Raji (cell line): Measurements from ENCODE around the gene ZC3H7A.

Source experiments
- POLR2A ChIP-seq: IDR thresholded peaks from 2 replicates; pipeline ENCODE4 v1.6.1; 2011; ENCODE audit warnings: low read depth, low read length, control low read depth; ENCODE audit not compliant: insufficient read depth

Gene ZC3H7A

DNA sequence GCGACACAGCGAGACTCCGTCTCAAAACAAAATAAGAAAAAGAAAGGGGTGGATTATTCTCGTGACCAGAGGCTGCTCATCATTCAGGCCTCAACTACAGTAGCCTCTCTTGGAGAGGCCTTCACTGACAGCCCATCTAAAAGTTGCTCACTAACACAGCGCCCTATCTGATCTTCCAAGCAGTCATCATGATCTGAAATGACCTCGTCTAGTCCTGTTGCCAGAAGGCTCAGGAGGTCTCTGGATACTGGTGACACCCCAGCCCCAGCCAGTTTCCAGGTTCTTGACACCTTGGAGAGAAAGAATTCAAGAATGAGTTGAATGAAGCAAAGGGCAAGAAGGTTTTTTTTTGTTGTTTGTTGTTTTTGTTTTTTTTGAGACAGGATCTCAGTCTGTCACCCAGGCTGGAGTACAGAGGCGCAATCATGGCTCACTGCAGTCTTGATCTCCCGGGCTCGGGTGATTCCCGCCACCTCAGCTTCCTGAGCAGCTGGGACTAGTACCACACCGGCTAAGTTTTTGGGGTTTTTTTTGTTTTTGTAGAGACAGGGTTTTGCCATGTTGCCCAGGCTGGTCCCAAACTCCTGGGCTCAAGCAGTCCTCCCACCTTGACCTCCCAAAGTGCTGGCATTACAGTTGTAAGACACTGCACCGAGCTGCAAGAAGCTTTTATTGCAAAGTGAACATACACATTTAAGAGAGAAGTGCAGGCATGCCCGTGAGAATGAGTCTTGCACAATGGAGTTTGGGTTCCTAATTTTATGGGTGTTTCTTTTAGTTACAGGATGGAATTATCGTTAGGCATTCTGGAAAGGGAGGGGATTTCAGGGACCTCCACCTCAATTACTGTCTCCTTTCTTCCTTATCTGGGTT is 2.7 kb upstream of the ZC3H7A start:
- TF ChIP-seq POLR2A, result no peak

DNA sequence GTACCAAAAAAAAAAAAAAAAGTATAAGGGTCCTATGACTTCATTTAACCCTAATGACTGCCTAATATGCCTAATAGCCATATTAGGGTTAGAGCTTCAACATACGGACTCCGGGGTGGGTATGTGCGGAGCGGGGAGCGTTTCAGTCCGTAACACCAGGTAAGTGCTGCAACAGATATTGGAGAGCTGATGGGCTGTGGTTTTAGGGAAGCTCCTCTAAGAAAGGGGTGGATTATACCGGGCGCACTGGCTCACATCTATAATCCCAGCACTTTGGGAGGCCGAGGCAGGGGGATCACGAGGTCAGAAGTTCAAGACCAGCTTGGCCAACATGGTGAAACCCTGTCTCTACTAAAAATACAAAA is 1.9 kb upstream of the ZC3H7A start:
- TF ChIP-seq POLR2A, result no peak

DNA sequence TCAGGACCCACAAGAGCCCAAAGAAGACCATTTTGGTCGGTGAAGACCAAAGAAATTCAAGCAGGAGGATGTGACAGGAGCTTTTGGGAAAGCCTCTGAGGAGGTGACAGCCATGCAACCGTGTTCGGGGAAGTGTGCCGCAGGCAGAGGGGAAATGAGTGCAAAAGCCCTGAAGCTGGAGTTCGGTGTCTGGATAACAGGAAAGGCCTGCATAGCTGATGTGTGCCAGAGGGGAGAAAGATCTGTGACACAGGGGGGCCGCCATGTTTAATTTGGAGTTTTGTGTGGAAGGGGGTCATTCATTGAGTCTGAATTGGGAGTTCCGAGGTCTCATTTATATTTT is 870 bp upstream of the ZC3H7A start:
- TF ChIP-seq POLR2A, result no peak

DNA sequence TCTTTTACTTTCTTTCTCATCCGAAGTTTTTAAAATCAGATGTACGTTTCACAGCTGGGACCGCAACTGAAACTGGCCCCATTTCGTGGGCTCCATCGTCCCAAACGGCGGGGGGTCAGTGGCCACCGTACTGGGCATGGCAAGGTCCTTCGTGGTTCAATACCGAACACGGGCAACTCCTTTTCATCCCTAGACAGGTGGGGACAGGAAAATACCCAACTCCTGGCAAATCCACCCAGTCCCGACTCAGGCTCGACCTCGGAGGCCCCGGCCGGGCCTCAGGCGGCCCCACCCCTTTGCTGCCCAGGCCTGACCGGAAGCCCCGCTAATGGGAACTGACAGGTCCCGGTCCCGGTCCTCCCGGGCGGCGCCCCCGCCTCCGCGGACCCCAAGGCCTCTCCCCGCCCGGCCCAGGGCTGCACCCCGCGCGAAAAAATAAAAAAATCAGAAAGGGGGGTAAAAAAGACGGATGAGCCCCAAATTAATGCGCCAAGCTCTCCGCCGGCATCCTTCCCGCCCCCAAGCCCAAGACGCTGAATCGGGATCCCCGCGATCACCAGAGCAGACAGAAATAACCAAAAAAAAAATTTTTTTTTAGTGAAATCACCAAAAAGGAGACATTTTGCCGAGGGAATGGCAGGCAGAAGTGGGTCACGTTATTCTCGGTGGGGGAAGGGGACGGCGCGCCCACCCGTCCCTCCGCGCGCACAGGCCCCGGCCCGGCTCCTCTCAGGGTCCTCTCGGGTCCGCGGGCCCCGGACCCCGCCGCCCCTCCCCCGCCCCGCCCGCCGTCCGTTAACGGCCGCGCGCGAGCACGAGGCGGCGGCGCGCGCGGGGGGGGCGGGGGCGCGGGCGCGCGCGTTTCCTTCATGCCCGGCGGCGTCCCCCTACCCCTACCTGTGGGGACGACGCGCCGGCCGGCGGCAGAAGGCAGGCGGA is 562 bp downstream of the ZC3H7A start:
- no peak for TF ChIP-seq POLR2A

DNA sequence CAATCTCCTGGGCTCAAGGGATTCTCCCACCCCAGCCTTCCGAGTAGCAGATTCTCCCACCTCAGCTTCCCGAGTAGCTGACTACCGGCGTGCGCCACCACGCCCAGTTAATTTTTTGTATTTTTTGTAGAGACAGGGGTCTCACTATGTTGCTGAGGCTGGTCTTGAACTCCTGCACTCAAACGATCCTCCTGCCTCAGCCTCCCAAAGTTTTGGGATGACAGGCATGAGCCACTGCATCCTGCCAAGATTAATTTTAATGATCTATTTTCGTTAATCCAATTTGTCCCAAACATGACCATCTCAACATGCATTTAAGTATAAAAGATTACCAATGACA is 1.2 kb downstream of the ZC3H7A start:
- TF ChIP-seq POLR2A, result no peak

DNA sequence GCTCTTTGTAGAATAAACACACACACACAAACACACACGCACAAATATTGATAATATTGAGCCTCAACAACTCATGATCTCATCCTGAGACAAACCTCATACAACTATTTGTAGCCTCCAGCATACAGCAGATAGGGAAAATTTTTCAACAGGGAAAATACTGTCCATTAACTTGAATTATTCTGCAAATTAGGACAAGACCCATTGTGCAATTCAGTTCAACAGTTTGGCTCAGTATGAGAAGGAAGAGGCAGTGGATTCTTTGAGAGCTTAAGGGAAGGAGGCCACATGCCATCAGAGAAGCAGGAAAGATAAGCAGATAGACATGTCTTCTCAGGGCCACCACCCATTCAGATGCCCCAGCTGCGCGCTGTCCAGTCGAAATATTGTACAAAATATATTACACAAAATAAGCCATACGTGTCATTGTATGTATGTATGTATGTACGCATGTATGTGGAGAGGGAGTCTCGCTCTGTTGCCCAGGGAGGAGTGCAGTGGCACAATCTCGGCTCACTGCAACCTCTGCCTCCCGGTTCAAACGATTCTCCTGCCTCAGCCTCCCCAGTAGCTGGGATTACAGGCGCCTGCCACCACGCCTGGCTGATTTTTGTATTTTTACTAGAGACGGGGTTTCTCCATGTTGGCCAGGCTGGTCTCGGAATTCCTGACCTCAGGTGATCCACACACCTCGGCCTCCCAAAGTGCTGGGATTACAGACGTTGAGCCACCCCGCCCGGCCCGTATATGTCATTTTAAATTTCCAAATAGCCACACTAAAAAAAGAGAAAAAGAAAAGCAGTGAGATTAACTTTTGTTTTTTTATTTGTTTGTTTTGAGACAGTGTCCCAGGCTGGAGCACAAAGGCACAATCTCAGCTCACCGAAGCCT is 1.8 kb downstream of the ZC3H7A start:
- no peak for TF ChIP-seq POLR2A

DNA sequence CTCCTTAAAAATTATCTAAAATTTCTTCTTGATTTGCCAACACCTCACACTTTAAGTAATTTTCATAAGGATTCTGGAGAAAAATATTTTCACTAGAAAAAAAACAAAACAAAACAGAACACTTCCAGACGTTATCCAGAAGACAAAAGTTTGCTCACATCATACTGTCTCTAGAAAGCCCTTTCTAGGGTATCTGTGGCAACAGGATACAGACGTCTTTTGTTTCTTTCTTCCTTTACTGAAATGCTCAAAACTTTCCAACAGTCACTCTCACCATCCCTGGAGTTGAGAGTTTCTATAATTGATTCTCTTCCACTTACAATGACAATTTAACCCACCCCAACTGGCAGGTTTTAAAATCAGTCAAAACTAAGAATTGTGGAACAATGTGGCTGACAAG is 2.6 kb downstream of the ZC3H7A start:
- no peak for TF ChIP-seq POLR2A

DNA sequence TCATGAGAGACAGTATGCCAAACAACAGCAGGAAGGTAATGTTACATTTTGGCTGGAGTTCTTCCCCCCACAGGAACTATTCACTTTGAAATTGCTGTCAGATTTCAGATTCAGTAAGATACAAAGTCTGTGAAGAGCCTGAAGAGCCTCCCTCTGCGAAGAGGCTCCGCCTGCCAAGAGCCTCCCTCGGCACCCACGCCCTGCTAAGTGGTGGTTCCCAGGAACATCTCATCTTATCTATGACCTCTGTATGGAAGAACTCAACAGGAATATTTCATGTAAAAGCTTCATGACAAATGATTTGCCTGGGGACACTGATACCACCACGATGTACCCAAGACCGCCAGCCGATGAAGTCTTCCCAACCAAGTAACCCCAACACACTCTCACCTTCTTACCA is 3.2 kb downstream of the ZC3H7A start:
- TF ChIP-seq POLR2A, result no peak

DNA sequence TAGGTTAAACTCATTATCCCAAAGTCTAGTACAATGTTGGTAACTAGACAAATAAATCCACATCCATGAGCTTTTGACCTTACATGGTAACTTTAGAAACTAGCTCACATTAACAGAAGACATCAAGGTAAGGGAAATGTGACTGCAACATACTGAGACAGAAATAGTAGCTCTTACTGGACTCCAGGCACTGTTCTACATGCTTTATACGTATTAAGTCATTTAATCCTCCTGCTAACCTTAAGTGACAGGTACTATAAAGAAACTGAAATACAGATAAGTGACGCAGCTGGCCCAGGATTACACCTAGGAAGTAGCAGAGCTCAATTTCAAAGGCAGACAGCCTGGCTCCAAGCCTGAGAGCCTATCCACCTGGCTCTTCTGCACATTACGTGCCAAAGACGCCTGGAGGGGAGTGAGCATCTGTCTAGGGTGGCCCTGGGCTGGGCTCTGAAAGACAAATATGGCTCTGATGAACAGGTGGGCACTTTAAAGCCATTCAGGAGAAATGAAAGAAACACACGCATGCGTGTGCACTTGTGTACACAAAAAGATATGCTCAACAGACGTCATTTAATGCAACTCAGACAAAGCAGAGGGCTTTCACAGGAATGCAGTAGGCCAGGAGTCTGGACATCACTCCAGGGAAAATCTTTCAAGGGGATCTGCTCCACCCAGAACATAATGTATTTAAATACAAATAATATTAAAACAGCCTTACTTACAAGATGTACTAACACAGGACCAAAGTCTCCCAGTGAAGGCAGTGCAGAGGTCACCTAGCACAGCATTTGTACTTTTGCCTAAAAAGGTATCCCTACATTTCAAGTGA is 4.4 kb downstream of the ZC3H7A start:
- no peak for TF ChIP-seq POLR2A

DNA sequence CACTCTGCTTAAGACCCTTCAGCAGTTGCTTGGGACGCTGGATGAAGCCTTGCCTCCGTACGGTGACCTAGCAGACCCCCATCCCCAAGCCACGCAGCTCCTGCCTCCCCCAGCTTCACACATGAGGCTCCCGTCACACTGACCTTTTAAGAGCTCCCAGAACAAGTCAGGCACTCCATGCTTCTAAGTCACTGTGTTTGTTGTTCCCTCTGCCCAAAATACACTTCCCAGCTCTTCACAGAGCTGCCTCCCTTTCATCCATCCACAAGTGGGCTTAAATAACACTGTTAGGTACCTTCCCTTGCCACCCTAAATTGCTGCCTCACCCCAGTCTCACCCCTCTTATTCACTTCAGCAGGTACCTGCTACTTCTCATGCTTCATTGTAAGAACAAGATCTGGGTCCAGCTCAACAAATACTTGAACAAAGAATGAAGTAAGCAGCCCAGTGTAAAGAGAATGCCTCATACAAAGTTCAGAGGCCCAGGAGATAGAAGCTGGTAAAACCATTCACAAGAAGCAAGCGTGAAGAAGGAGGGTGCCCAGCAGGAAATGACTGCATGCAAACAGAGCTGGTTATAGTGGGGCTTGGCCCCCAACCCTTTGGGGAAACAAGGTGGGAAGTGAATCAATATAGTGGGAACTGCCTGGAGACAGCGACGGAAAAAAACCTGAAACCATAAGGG is 5.8 kb downstream of the ZC3H7A start:
- TF ChIP-seq POLR2A, result no peak

DNA sequence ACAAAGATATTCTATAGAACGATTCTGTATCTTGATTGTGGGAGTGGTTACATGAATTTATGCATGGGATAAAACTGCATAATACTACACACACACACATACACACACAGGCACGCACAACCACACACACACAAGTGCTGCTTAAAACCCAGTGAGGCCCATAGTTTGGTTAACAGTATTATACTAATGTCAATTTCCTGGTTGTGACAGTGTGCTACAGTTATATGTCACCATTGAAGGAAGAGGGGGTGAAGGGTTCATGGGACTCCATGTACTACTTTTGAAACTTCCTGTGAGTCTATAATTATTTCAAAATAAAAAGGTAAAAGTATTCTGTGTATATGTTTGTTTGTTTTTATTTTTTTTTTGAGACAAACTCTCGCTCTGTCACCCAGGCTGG is 8.1 kb downstream of the ZC3H7A start:
- TF ChIP-seq POLR2A, result no peak

DNA sequence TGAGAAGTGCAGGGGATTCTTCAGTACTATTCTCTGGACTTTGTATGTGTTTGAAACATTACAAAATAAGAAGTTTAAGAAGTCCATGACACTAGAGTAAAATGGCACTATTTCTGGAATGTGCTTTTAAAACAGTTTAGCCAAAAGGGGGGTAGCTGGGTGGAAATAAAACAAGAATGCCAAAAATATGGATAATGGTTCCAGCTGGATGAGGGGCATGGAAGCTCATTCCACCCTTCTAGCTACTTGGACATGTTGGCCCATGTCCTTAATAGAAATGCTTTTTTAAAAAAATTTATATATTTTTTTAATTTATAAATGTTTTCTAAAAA is 13.1 kb downstream of the ZC3H7A start:
- no peak for TF ChIP-seq POLR2A

DNA sequence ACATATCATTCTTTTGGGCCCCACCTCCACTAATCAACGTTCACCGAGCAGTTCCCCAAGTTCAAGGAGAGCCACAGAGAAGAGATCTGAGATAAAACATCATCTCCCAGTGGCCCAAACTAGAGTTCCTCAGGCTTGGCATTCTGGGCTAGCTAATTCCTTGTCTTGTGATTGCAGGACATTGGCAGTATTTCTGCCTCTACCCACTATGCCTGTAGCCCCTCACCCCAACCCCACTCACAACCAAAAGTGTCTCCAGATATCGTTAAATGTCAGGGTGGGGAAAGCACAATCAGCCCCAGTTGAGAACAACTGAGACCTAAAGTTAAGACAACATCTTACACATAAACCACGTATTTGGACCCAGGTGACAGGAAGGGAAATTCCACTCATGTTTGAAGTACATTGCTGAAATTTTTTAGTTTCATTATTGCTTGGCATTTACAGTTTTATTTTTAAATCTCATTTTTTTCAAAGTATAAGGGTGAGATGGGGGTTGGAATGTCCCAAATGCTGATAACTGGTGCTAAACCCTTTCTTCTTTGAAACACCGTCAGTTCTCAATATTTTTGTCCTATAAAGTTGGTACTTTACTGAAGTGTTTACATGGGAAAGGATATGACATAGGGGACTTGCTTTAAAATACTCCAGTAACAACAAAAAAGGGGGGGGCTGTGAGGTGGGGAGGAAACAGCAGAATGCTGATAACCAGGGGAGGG is 13.6 kb downstream of the ZC3H7A start:
- no peak for TF ChIP-seq POLR2A

DNA sequence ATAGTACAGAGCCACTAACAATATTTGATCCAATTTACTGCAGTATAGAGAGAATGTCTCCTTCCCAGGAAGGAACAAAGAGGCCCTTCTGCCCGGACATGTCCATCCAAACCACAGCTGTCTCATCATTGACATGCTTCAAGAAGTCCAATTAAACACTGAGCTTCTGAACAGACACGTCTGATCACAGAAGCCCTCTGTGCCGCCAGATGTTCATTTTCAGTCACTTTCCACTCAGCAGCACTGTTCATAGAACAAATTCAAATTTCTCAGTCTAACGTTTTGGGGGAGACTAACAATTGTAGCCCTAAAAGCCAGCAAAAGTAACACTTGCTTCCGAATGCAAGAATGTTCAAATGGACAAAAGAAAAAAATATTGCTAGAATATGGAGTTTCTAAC is 15.3 kb downstream of the ZC3H7A start:
- TF ChIP-seq POLR2A, result no peak
